SK-N-SH (cell line): ENCODE data around the gene HOMER2.

Experiments used
- CHD2 ChIP-seq: fragments of 150-350 bp; IDR thresholded peaks from 2 replicates; pipeline ENCODE4 v1.6.1; 2018; ENCODE audit warnings: low read length; ENCODE audit not compliant: partially characterized antibody
- EP300 ChIP-seq, 2 experiments: IDR thresholded peaks; 2 replicates each; pipeline versions ENCODE4 v1.4.0 to v1.6.1; 2012; ENCODE audit warnings: borderline replicate concordance in 1 of 2, low read depth in 1 of 2, low read length in 1 of 2
- EZH2phosphoT487 ChIP-seq: fragments of 200-600 bp; sonication (generic); IDR thresholded peaks from 2 replicates; pipeline ENCODE4 v1.6.1; 2017; ENCODE audit warnings: low read depth, mixed run types, mild to moderate bottlenecking, antibody characterized with exemption, moderate library complexity, borderline replicate concordance
- FOXJ3 ChIP-seq: sonication (generic); formaldehyde crosslinking; IDR thresholded peaks from 2 replicates; pipeline ENCODE4 v1.5.1; 2020; ENCODE audit warnings: mild to moderate bottlenecking, missing genetic modification reagents
- FOXM1 ChIP-seq: IDR thresholded peaks from 2 replicates; pipeline ENCODE4 v1.4.0; 2012; ENCODE audit warnings: low read depth, mild to moderate bottlenecking
- MEF2A ChIP-seq: IDR thresholded peaks from 2 replicates; pipeline ENCODE4 v1.4.0; 2012; ENCODE audit warnings: low read depth, borderline replicate concordance
- MXI1 ChIP-seq: IDR thresholded peaks from 2 replicates; pipeline ENCODE4 v1.6.1; 2012; ENCODE audit warnings: mild to moderate bottlenecking, low read depth, low read length, improper control_type of control experiment
- NRF1 ChIP-seq: IDR thresholded peaks from 2 replicates; pipeline ENCODE4 v1.6.1; 2012; ENCODE audit warnings: low read depth, mild to moderate bottlenecking, low read length
- POLR2AphosphoS5 ChIP-seq: IDR thresholded peaks from 2 replicates; pipeline ENCODE4 v1.6.1; 2012; ENCODE audit warnings: low read depth, low read length
- RFX5 ChIP-seq: IDR thresholded peaks from 2 replicates; pipeline ENCODE4 v1.6.1; 2012; ENCODE audit warnings: mild to moderate bottlenecking, improper control_type of control experiment, low read length
- SMC3 ChIP-seq: IDR thresholded peaks from 2 replicates; pipeline ENCODE4 v1.6.1; 2012; ENCODE audit warnings: low read depth, low read length, improper control_type of control experiment
- YY1 ChIP-seq: IDR thresholded peaks from 2 replicates; pipeline ENCODE4 v1.4.0; 2012; ENCODE audit warnings: low read depth, mild to moderate bottlenecking
- TF ChIP-seq, protein P1 (sequence below): fragments of 200-600 bp; sonication (generic); IDR thresholded peaks from 2 replicates; pipeline ENCODE4 v1.6.1; 2017; ENCODE audit warnings: antibody characterized with exemption, mild to moderate bottlenecking, moderate library complexity
- TF ChIP-seq, protein P2 (sequence below): IDR thresholded peaks from 2 replicates; pipeline ENCODE4 v1.4.0; 2012; ENCODE audit warnings: low read depth, borderline replicate concordance

DNA sequence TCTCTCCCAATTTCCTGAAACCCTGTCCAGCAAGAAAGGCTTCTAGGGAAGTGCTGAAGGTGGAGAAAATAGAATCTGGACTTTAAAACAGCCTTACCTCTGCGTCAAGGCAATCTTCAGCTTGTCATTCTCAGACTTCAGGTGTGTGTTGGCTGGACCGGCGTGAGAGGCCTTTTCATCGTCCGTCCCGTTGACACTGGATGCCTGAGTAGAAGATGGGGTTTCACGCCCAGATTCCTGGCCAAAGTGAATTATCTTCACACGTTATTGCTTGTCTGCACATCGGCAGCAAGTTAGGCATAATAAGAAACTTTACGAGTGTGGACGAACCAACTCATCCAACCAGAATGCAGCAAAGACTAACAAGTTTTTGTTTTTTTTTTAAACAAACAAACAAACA lies 93.6 kb downstream of the HOMER2 start:
- TF ChIP-seq, protein P1, sequence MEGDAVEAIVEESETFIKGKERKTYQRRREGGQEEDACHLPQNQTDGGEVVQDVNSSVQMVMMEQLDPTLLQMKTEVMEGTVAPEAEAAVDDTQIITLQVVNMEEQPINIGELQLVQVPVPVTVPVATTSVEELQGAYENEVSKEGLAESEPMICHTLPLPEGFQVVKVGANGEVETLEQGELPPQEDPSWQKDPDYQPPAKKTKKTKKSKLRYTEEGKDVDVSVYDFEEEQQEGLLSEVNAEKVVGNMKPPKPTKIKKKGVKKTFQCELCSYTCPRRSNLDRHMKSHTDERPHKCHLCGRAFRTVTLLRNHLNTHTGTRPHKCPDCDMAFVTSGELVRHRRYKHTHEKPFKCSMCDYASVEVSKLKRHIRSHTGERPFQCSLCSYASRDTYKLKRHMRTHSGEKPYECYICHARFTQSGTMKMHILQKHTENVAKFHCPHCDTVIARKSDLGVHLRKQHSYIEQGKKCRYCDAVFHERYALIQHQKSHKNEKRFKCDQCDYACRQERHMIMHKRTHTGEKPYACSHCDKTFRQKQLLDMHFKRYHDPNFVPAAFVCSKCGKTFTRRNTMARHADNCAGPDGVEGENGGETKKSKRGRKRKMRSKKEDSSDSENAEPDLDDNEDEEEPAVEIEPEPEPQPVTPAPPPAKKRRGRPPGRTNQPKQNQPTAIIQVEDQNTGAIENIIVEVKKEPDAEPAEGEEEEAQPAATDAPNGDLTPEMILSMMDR: no peak
- no peak for TF ChIP-seq EZH2phosphoT487
- no peak for TF ChIP-seq POLR2AphosphoS5
- TF ChIP-seq EP300 (IDR thresholded peaks at IDR 0.05; ENCODE audit: borderline replicate concordance in 1 of 2, low read depth in 1 of 2, low read length in 1 of 2): no peak
- no peak for TF ChIP-seq FOXJ3
- TF ChIP-seq RFX5: no peak
- no peak for TF ChIP-seq YY1
- TF ChIP-seq CHD2: no peak
- TF ChIP-seq FOXM1: no peak
- TF ChIP-seq MEF2A: no peak
- TF ChIP-seq, protein P2, sequence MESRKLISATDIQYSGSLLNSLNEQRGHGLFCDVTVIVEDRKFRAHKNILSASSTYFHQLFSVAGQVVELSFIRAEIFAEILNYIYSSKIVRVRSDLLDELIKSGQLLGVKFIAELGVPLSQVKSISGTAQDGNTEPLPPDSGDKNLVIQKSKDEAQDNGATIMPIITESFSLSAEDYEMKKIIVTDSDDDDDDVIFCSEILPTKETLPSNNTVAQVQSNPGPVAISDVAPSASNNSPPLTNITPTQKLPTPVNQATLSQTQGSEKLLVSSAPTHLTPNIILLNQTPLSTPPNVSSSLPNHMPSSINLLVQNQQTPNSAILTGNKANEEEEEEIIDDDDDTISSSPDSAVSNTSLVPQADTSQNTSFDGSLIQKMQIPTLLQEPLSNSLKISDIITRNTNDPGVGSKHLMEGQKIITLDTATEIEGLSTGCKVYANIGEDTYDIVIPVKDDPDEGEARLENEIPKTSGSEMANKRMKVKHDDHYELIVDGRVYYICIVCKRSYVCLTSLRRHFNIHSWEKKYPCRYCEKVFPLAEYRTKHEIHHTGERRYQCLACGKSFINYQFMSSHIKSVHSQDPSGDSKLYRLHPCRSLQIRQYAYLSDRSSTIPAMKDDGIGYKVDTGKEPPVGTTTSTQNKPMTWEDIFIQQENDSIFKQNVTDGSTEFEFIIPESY: no peak
- no peak for TF ChIP-seq MXI1
- TF ChIP-seq NRF1: no peak
- no peak for TF ChIP-seq SMC3
